ENCODE results near the gene CCDC88B.

DNA sequence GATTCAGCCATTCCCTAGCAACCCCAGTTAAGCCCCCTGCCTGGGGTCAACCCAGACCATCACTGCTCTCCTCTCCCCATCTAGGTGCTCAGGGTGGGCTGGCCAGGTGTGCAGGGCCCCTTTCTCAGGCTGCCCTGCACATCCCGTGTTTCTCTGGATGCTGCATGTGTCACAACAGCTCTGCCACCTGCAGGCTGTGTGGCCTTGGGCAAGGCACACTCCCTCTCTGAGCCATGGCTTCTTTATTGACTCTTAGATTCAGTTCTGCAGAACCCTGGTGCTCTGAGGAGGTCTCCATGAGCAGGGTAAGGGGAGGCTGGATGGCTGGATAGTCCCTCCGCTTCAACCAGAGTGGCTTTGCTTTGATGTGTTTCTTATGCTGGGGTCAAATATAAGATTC is 43.6 kb downstream of the CCDC88B start:
- no peak for TF ChIP-seq EZH2 (IDR thresholded peaks at IDR 0.05; ENCODE audit: insufficient read depth, poor library complexity, severe bottlenecking)
- no peak for TF ChIP-seq EZH2phosphoT487 (IDR thresholded peaks at IDR 0.05; ENCODE audit: insufficient read depth, low read depth)
